ENCODE data around the gene SEC14L1.

Gene SEC14L1

GRCh38 chr17:77207689-77208216 lies 67.0 kb downstream of the SEC14L1 start:
- no peak for DNase-seq
- no peak for TF ChIP-seq POLR2A (IDR thresholded peaks at IDR 0.05; ENCODE audit: low read length)
- TF ChIP-seq GATA1 (IDR thresholded peaks at IDR 0.05; ENCODE audit: low read depth, low read length): no peak

GRCh38 chr17:77208217-77208808 lies 67.5 kb downstream of the SEC14L1 start:
- no peak for DNase-seq
- TF ChIP-seq GATA1 (IDR thresholded peaks at IDR 0.05; ENCODE audit: low read depth, low read length): no peak
- TF ChIP-seq POLR2A (IDR thresholded peaks at IDR 0.05; ENCODE audit: low read length): no peak

- DNase-seq: no peak
- TF ChIP-seq GATA1 (IDR thresholded peaks at IDR 0.05; ENCODE audit: low read depth, low read length): no peak
- no peak for TF ChIP-seq POLR2A (IDR thresholded peaks at IDR 0.05; ENCODE audit: low read length)
Measured at GRCh38 chr17:77208856-77209255, 68.1 kb downstream of the SEC14L1 start.

GRCh38 chr17:77209330-77209748 lies 68.6 kb downstream of the SEC14L1 start:
- DNase-seq: no peak
- TF ChIP-seq GATA1 (IDR thresholded peaks at IDR 0.05; ENCODE audit: low read depth, low read length): no peak
- TF ChIP-seq POLR2A (IDR thresholded peaks at IDR 0.05; ENCODE audit: low read length): no peak

GRCh38 chr17:77210331-77210730 lies 69.6 kb downstream of the SEC14L1 start:
- DNase-seq: no peak
- TF ChIP-seq POLR2A (IDR thresholded peaks at IDR 0.05; ENCODE audit: low read length) (no peak), GATA1 (IDR thresholded peaks at IDR 0.05; ENCODE audit: low read depth, low read length) (no peak)

GRCh38 chr17:77210946-77211541 lies 70.3 kb downstream of the SEC14L1 start:
- TF ChIP-seq POLR2A (IDR thresholded peaks at IDR 0.05; ENCODE audit: low read length) (no peak), GATA1 (IDR thresholded peaks at IDR 0.05; ENCODE audit: low read depth, low read length) (no peak)
- DNase-seq: no peak

- TF ChIP-seq POLR2A (IDR thresholded peaks at IDR 0.05; ENCODE audit: low read length): no peak
- no peak for TF ChIP-seq GATA1 (IDR thresholded peaks at IDR 0.05; ENCODE audit: low read depth, low read length)
- no peak for DNase-seq
Measured at GRCh38 chr17:77211681-77212080, 70.9 kb downstream of the SEC14L1 start.

- TF ChIP-seq POLR2A (IDR thresholded peaks at IDR 0.05; ENCODE audit: low read length) (no peak), GATA1 (IDR thresholded peaks at IDR 0.05; ENCODE audit: low read depth, low read length) (no peak)
- DNase-seq: no peak
Measured at GRCh38 chr17:77212081-77212832, 71.5 kb downstream of the SEC14L1 start.

- no peak for DNase-seq
- no peak for TF ChIP-seq POLR2A (IDR thresholded peaks at IDR 0.05; ENCODE audit: low read length)
- no peak for TF ChIP-seq GATA1 (IDR thresholded peaks at IDR 0.05; ENCODE audit: low read depth, low read length)
Measured at GRCh38 chr17:77212833-77213777, 72.3 kb downstream of the SEC14L1 start.

GRCh38 chr17:77213778-77214132 lies 73.0 kb downstream of the SEC14L1 start:
- TF ChIP-seq GATA1 (IDR thresholded peaks at IDR 0.05; ENCODE audit: low read depth, low read length) (no peak), POLR2A (IDR thresholded peaks at IDR 0.05; ENCODE audit: low read length) (no peak)
- DNase-seq: no peak

- TF ChIP-seq POLR2A (IDR thresholded peaks at IDR 0.05; ENCODE audit: low read length): no peak
- TF ChIP-seq GATA1 (IDR thresholded peaks at IDR 0.05; ENCODE audit: low read depth, low read length): no peak
- DNase-seq: no peak
Measured at GRCh38 chr17:77214328-77214727, 73.6 kb downstream of the SEC14L1 start.

GRCh38 chr17:77214743-77215142 lies 74.0 kb downstream of the SEC14L1 start:
- no peak for TF ChIP-seq POLR2A (IDR thresholded peaks at IDR 0.05; ENCODE audit: low read length)
- no peak for TF ChIP-seq GATA1 (IDR thresholded peaks at IDR 0.05; ENCODE audit: low read depth, low read length)
- peak; percentile 63 to 68 for DNase-seq

- no peak for DNase-seq
- TF ChIP-seq POLR2A (IDR thresholded peaks at IDR 0.05; ENCODE audit: low read length) (no peak), GATA1 (IDR thresholded peaks at IDR 0.05; ENCODE audit: low read depth, low read length) (no peak)
Measured at GRCh38 chr17:77215281-77215680, 74.5 kb downstream of the SEC14L1 start.

All from erythroblast (primary cell).